GM19035 (cell line): ENCODE data around the gene CSMD2.

ENCODE experiments used
- ATAC-seq: cut with Tn5 transposase; IDR thresholded peaks from one replicate; pipeline ENCODE4 v1.9.1; 2021; ENCODE audit not compliant: unreplicated experiment

The CSMD2 gene

GRCh38 chr1:34007760-34008159, 157.3 kb downstream of the CSMD2 start:
- ATAC-seq: no peak

GRCh38 chr1:34005309-34005708, 159.7 kb downstream of the CSMD2 start:
- no peak for ATAC-seq

- no peak for ATAC-seq
Measured at GRCh38 chr1:34002810-34003209, 162.2 kb downstream of the CSMD2 start.

- no peak for ATAC-seq
Measured at GRCh38 chr1:33997127-33998036, 167.6 kb downstream of the CSMD2 start.

- ATAC-seq: no peak
Measured at GRCh38 chr1:33996281-33996680, 168.7 kb downstream of the CSMD2 start.

GRCh38 chr1:33993301-33993700, 171.7 kb downstream of the CSMD2 start:
- ATAC-seq: no peak

- no peak for ATAC-seq
Measured at GRCh38 chr1:33990281-33990680, 174.7 kb downstream of the CSMD2 start.

- no peak for ATAC-seq
Measured at GRCh38 chr1:33988161-33988560, 176.9 kb downstream of the CSMD2 start.

- ATAC-seq: no peak
Measured at GRCh38 chr1:33986390-33987095, 178.5 kb downstream of the CSMD2 start.

- no peak for ATAC-seq
Measured at GRCh38 chr1:33985656-33986055, 179.4 kb downstream of the CSMD2 start.

- ATAC-seq: no peak
Measured at GRCh38 chr1:33984906-33985565, 180.0 kb downstream of the CSMD2 start.

GRCh38 chr1:33982419-33982818, 182.6 kb downstream of the CSMD2 start:
- ATAC-seq: no peak

- ATAC-seq: no peak
Measured at GRCh38 chr1:33979341-33979740, 185.7 kb downstream of the CSMD2 start.

GRCh38 chr1:33975961-33976360, 189.1 kb downstream of the CSMD2 start:
- no peak for ATAC-seq

GRCh38 chr1:33973799-33974545, 191.1 kb downstream of the CSMD2 start:
- ATAC-seq: no peak

- ATAC-seq: no peak
Measured at GRCh38 chr1:33972676-33973395, 192.2 kb downstream of the CSMD2 start.

- ATAC-seq: no peak
Measured at GRCh38 chr1:33971913-33972312, 193.1 kb downstream of the CSMD2 start.

GRCh38 chr1:33971018-33971710, 193.9 kb downstream of the CSMD2 start:
- no peak for ATAC-seq

- no peak for ATAC-seq
Measured at GRCh38 chr1:33970148-33970825, 194.7 kb downstream of the CSMD2 start.
